GM18519 (cell line): ENCODE results near the gene TUBGCP6.

Source experiments
- ATAC-seq: cut with Tn5 transposase; IDR thresholded peaks from one replicate; pipeline ENCODE4 v1.9.1; 2021; ENCODE audit warnings: mild to moderate bottlenecking, moderate library complexity; ENCODE audit not compliant: unreplicated experiment, low FRiP score

TUBGCP6 gene

GRCh38 chr22:50266994-50267393 lies 22.2 kb upstream of the TUBGCP6 start:
- no peak for ATAC-seq

GRCh38 chr22:50264946-50265669 lies 20.3 kb upstream of the TUBGCP6 start:
- ATAC-seq = no peak

- no peak for ATAC-seq
Observed at GRCh38 chr22:50264104-50264745, 19.4 kb upstream of the TUBGCP6 start.

GRCh38 chr22:50262973-50263617 lies 18.3 kb upstream of the TUBGCP6 start:
- no peak for ATAC-seq

- no peak for ATAC-seq
Observed at GRCh38 chr22:50262460-50262911, 17.7 kb upstream of the TUBGCP6 start.

GRCh38 chr22:50261615-50262459 lies 17.0 kb upstream of the TUBGCP6 start, which contains the start of gene MAPK12:
TSS of gene MAPK12 (minus strand) at chr22:50261683. CDS start at chr22:50261509, 174 bp downstream.
- ATAC-seq = no peak

GRCh38 chr22:50260801-50261614 lies 16.2 kb upstream of the TUBGCP6 start:
- ATAC-seq = no peak

- no peak for ATAC-seq
Observed at GRCh38 chr22:50260434-50260800, 15.6 kb upstream of the TUBGCP6 start.

GRCh38 chr22:50259302-50259701 lies 14.5 kb upstream of the TUBGCP6 start:
- no peak for ATAC-seq

GRCh38 chr22:50258361-50259292 lies 13.8 kb upstream of the TUBGCP6 start:
- ATAC-seq = no peak

- no peak for ATAC-seq
Observed at GRCh38 chr22:50257451-50258360, 12.9 kb upstream of the TUBGCP6 start.

- ATAC-seq = no peak
Observed at GRCh38 chr22:50257041-50257440, 12.2 kb upstream of the TUBGCP6 start.

- no peak for ATAC-seq
Observed at GRCh38 chr22:50256258-50256862, 11.5 kb upstream of the TUBGCP6 start.

- no peak for ATAC-seq
Observed at GRCh38 chr22:50255607-50256006, 10.8 kb upstream of the TUBGCP6 start.

GRCh38 chr22:50255099-50255498 lies 10.3 kb upstream of the TUBGCP6 start:
- no peak for ATAC-seq

GRCh38 chr22:50253941-50254340 lies 9.1 kb upstream of the TUBGCP6 start:
- no peak for ATAC-seq
